GM15510 (cell line): ENCODE results near the gene OR51M1.

Source experiments
- POLR2A ChIP-seq: IDR thresholded peaks from 3 replicates; pipeline ENCODE4 v1.6.1; 2011; ENCODE audit warnings: borderline replicate concordance; ENCODE audit not compliant: insufficient read length; ENCODE audit errors: extremely low read depth

The OR51M1 gene, protein sequence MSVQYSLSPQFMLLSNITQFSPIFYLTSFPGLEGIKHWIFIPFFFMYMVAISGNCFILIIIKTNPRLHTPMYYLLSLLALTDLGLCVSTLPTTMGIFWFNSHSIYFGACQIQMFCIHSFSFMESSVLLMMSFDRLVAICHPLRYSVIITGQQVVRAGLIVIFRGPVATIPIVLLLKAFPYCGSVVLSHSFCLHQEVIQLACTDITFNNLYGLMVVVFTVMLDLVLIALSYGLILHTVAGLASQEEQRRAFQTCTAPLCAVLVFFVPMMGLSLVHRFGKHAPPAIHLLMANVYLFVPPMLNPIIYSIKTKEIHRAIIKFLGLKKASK

DNA sequence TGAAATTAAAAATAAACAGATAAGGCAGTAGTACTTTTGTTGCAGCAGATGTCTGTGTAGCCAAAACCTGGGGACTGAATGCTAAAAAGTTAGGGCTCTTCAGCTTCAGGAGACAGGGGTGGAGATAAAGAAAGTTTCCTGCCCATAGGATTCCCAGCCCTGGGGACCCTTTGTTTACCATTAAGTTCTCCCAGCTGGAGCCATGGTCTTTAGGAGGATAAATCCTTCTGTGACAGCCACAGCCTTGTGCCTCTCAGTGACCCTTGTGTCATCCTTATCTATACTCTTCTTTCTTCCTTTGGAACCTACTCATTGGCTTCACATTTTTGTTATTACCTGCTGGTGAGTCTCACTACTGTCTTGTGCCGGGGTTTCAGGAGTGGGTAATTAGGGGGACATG, at the start of gene OR51M1:
Gene OR51M1 (plus strand): TSS at position 237 of the 400 bp plus-strand sequence. CDS start 5,587 bp downstream, outside the sequence.
- TF ChIP-seq POLR2A, result no peak

DNA sequence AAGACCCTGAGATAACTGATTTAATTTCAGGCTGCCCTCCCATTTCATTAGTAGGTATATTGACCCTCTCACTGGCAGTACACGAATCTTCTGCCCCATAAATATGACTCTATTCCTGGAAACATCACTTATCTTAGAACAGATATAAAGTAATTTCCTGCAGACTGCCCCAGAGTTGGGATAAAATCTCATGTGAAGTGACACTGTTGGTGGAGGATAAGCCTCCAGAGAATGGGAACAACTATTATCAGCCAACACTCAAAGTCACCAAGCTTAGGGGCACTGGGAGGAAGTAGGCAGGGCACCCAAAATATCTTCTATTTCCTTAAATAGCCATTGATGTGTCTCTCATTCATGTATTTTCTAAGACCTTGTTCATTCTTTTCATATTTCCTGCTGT, 48.4 kb upstream of the OR51M1 start:
- TF ChIP-seq POLR2A, result no peak

DNA sequence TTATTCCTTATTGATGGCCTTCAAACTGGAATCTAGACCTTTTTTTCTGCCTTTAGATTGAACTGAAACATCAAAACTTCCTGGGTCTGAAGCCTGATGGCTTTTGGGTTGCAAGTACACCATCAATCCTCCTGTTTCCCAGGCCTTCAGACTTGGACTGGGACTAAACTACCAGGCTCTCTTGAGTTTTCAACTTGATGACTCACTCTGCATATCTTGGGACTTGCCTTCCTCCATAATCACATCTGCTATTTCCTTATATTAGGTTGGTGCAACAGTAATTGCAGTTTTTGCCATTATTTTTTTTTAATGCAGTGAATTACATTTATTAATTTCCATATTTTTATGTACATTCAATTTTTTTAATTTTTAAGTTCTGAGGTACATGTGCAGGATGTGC, 47.3 kb upstream of the OR51M1 start:
- TF ChIP-seq POLR2A, result no peak

DNA sequence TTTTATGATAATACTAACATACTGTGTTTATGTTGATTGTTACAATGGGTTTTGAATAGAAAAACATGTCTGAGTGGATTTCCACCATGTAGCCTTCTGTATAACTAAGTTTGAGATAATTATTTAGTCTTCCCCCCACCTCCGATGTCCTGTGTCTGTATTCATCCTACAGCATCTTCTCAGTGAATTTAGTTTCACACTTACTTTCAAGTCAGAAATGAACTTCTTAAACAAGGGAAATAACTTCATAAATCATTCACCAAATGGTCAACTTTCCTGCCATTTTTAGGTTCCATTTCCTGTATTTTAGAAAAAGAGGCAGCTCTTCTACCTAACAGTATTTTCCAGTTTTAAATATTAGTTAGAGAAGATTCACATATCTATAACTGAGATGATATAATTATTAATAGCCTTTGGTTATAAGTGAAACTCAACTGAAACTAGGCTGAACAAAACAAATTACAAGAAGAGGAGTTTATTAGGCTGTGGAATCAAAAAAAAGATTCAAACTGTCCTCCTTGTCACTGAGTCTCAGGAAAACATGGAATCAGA, 43.8 kb upstream of the OR51M1 start:
- no peak for TF ChIP-seq POLR2A

DNA sequence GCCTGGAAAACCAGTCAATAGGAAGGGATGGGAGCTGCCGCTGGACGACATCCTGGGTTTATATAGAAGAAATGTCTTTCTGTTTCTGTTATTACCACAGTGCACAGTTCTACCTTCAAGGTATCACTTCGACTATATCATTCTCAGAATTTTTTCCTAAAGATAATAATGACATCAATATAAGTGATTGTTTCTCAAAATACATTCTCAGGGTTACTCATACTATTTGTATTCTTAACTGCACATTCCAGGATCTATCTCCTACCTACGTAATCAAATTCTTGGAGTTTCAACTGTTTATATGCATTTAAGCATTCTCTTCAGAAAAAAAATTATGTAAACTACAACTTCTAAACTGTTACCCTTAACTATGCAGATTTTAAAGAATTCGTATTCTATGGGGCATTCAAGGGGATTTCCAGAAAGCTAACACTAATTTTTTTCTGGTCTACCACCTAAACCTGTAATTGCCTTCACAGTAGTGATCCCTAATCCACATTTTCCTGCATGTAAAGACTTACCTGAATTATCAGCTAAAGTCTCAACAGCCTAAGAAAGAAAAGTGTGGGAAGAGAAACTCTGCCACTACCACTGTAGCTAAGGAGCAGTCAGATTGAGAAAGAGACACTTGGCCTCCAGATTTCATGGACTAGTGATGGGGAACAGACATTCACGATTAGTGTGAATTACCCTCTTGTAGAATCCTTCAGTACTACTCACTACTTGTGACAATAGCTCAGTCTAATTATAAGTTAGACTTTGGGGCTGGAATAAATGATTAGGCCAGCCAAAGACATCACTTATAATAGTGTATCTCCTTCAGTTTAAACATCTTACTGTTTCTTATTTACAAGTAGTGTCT, 39.9 kb upstream of the OR51M1 start, which contains the start of gene OR51B5:
Gene OR51B5 (minus strand): TSS at position 51 of the 862 bp plus-strand sequence. CDS start 0 bp downstream, at position 51.
- no peak for TF ChIP-seq POLR2A

DNA sequence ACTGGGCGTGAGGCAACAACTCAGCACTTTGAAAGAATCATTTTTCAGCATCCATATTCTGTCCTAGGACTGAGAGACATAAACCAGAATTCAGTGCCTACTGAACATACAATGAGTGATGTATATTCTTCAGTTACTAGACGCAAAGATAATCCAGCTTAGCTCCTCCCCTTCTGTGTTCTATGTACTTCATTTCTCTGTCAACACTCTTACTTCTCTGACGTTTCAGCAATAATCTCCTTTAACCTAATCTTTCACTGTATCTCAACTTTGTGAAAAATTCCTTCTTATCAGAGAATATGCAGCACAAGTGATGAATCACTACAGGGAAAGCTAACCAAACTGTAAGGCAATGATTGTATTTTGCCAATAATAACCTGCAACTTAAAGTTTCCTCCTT, 37.8 kb upstream of the OR51M1 start:
- TF ChIP-seq POLR2A, result no peak

DNA sequence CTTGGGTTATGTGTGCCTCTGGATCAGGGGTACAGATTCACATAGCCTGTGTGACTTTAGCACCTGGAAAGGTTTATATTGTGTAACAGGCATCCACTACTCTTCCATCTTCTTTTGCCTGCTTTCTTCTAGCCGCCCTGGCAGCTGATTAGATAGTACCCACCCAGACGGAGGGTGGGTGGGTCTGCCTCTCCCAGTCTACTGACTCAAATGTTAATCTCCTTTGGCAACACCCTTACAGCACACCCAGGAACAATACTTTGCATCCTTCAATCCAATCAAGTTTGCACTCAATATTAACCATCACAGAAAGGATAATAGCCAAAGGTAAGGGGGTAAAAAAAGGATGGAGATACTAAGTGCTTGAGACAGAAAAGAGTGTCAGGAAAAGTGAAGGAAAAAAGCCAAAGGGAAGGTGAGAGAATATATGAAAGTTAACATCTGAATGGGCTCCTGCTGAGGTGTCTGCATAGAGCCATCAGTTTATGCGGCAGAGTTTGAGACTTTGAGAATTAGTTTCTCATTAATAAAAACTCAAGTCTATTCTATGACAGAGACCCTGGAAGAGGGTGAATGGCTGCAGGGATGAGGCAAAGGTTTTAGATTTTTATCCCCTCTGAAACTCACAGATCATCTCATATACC, 34.9 kb upstream of the OR51M1 start:
- no peak for TF ChIP-seq POLR2A

DNA sequence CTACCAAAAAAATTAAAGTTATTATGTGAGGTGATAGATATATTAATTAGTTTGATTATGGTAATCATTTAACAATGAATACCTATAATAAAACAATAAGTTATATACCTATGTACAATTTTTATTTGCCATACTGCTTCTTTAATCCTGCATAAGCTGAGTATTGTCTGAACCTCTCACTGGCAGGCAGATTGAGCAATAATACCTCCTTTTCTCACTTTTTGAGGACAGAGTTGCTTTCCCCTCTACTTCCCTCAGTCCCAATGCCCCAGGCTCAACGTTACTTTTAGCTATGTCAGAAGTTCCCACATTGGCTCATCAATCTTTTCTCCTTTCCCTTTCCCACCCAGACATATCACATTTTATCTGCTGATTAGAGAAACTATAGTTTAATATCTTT, 34.1 kb upstream of the OR51M1 start:
- TF ChIP-seq POLR2A, result no peak

DNA sequence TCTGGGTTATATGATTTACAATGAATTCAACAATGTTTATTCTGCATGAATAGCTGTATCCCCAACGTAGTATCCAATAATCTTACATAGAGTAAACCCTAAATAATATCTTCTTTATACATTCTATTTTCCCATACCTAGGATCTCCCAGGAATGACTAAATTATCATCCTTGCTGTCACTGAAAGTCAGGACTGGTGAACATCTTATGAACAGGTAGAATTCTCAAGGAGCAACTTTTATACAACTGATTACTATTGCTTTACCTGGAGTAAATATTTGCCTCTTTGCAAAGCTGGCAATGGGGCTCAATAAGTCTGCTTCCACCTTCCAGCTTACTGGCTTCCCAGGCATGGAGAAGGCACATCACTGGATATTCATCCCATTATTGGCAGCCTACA, 32.4 kb upstream of the OR51M1 start, which contains the start of gene OR51B6:
Gene OR51B6 (plus strand): TSS at position 301 of the 400 bp plus-strand sequence. CDS start 0 bp downstream, at position 301.
- TF ChIP-seq POLR2A, result no peak

DNA sequence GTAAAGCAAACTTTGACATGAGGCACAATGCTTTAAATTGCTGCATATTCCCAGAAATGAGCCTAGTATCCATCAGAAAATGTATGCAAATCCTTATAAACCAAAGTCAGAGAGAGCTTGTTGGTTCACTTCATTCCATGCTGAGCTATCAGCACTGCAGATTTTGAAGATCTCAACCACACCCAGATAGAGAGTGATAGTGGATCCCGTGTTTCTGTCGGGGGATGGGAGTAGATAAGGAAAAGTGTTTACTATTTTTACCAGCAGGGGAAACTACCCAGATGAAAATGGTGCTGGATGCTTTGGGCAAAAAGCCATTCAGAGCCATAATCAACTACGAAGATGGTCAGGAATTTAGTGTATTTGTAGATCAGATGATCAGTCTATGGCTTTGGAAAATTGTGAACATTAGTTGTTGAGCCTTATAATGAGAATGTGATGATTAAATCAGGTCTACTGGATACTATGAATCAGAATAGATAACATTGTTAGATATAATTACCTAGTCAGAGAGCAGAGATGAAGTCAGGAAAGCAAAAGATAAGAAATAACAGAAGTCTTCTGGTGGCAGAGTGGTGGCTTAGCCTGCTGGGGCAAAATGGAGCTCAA, 21.5 kb upstream of the OR51M1 start:
- no peak for TF ChIP-seq POLR2A

DNA sequence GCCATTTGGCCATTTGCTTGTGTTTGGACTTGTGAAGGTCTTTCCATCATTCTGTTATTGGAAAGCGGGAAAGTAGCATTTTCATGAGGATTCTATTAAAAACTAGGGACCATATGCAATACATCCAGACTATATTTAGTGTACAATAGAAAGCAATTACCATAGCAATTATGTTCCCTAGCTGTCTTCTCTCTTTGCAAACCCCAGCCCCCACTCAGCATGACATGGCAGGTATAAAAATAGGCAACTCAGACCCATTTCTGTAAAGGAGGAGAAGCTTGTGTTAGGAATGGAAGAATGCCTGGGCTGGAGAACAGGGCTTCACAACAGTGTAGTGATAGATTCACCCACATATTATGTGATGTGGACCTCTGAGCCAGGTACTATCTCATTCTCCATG, 19.9 kb upstream of the OR51M1 start:
- no peak for TF ChIP-seq POLR2A

DNA sequence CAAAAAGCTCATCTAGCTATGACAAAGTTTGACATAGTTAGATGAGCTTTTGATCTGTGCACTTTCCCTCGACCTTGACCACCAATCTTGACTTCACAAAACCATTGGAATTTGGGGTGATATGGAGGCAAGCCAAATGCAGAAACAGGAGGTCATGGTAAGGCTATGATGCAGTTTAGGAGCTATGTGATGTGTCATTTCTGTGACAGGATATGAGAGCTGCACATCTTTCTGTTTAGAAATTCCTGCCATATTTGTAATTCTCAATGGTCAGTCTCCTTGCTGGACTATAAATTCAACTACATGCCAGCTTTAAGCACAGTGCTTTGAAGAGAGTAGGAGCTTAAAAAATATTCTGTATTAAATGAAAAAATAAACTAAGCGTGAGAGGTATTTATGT, 19.4 kb upstream of the OR51M1 start:
- TF ChIP-seq POLR2A, result no peak

DNA sequence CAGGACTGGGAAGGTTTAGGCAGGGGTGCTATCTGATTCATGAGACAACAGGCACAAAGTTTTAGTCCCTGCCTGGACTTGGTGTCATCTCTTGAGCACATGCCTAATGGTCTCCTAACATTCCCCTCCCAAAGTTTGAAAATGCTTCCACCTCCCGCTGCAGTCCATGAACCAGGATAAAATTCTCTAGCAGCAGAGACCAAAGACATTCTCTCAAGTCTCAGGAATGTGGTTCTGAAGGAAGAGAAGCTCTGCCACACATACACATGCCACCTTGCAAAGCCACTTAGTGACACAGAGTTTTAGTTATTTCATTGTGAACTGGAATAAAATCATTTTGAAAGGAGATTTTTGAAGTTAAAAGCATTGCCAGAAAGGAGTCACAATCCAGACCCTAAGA, 16.8 kb upstream of the OR51M1 start:
- TF ChIP-seq POLR2A, result no peak

DNA sequence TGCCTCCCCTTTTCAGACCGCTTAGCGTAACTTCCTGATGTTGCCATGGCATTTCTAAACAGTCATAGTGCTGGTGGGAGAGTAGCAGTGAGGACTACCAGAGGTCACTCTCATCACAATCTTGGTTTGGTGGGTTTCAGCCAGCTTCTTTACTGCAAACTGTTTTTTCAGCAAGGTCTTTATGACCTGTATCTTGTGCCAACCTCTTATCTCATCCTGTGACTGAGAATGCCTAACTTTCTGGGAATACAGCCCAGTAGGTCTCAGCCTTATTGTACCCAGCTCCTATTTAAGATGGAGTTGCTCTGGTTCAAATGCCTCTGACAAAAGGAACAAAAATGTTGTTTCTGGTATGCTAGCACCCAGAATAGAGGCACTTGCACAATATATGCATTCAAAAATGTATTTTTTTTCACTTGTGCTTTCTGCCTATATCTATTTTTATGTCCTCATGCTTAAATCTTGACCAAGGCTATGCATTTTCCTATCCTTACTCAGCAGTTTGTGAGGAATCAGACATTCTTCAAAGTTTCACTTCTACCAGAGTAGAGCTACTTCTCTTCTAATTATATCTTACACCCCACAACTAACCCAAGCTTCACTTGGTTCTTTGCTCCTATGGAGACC, 16.1 kb upstream of the OR51M1 start:
- no peak for TF ChIP-seq POLR2A

DNA sequence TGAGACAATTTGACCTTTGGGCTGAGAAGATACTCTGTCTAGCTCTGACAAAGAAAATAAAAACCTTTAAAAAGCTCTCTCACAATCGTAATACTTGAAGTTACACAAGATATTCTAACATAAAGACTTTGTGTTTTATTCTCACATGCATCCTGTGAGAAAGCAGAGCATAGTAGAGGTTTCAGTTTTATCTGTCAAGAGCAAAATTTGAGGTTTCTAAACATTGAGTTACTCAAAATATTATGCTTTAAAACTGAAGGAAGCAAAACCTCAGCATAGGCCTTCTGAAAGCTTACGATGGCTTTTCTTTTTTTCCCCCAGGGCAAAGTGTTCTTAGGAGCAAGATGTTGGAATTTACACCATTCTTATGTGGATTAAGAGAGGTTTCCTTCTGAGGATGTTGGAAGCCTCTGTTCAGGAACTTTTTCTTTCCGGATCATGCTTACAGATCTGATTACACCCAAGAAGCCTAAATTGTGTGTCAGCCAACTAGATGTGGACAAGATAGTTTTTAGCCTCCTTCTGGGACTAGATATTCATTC, 15.0 kb upstream of the OR51M1 start:
- no peak for TF ChIP-seq POLR2A

DNA sequence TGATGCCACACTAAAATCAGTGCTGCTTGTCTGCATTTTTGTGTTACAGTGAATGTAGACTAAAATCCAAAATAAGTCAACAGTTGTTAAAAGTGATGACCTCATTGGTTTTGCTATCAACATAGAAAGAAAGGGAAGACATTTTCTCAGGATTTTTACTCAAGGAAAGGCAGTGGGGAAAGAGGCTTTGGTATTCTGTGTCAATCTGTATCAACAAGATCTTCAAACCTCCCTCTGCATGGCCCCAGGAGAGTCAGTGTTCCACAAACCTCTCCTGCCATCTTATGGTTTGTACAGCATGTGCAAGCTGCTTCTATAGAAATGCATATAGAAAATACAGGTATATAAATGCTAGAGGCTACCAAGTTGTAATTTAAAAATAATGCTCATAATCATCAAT, 13.8 kb upstream of the OR51M1 start:
- no peak for TF ChIP-seq POLR2A
